ENCODE data around the gene NFS1.

Gene NFS1

DNA sequence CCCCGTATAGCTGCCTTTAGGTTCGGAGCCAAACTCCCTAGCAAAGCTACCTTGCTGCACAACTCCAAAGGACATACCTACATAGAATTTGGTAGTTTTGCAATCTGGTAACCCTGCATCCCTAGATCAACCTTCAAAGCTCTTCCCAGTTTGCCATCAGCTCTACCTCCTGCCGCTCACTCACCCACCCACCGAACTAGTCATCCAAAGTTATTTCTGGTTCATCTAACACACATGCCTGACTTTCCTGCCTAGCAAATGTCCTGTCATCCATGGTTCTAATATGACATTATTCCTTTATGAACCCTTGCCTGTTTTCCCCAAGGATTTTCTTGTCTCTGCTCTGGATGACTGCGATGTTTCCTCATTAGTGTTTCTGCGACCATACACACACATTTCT lies 61.9 kb downstream of the NFS1 start:
- H3K27me3 ChIP-seq (ENCODE audit: insufficient read depth, low read length): no peaks in the 10 kb centered on the region
- no peak overlapping the region for H3K27ac ChIP-seq (ENCODE audit: low read depth, low read length)
- H3K4me3 ChIP-seq (ENCODE audit: low read depth, low read length): no peak overlapping the region
- H3K4me1 ChIP-seq (ENCODE audit: control insufficient read depth, insufficient read depth, low read length, unreplicated experiment): no peaks in the 10 kb centered on the region
- peaks cover 69% of the 10 kb centered on the region for H3K79me2 ChIP-seq (ENCODE audit: control insufficient read depth, insufficient read depth, low read length, unreplicated experiment)
- H3K36me3 ChIP-seq (ENCODE audit: insufficient read depth, low read length): no peaks in the 10 kb centered on the region
- H2AFZ ChIP-seq (ENCODE audit: low read length, unreplicated experiment): no peak overlapping the region

DNA sequence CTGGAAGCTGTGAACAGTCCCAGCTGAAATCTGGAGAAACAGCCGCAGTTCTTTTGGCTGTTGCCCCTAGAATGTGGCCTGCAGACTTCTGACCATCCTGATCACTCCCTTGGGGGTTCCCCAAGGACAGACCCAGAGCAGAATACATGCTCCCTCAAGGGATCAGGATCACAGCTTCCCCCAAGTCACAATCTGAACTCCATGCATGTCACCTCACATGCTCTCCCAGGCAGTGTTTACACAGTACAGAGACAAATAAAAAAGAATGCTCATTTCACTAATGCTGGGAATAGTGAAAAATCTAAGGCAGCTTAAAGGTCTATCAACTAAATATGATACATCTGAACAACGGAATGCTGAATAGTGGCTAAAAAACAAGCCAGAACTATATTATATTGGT lies 63.1 kb downstream of the NFS1 start:
- no peak overlapping the region for H3K4me3 ChIP-seq (ENCODE audit: low read depth, low read length)
- no peaks in the 10 kb centered on the region for H3K27me3 ChIP-seq (ENCODE audit: insufficient read depth, low read length)
- H3K79me2 ChIP-seq (ENCODE audit: control insufficient read depth, insufficient read depth, low read length, unreplicated experiment): peaks cover 66% of the 10 kb centered on the region
- H3K27ac ChIP-seq (ENCODE audit: low read depth, low read length): no peak overlapping the region
- H3K4me1 ChIP-seq (ENCODE audit: control insufficient read depth, insufficient read depth, low read length, unreplicated experiment): no peaks in the 10 kb centered on the region
- H2AFZ ChIP-seq (ENCODE audit: low read length, unreplicated experiment): no peak overlapping the region
- no peaks in the 10 kb centered on the region for H3K36me3 ChIP-seq (ENCODE audit: insufficient read depth, low read length)

- Histone ChIP-seq H3K4me3 (ENCODE audit: low read depth, low read length) (no peak overlapping the region), H3K79me2 (ENCODE audit: control insufficient read depth, insufficient read depth, low read length, unreplicated experiment) (peaks cover 61% of the 10 kb centered on the region), H3K27ac (ENCODE audit: low read depth, low read length) (no peak overlapping the region)
Measured at GRCh38 chr20:35635652-35636051, 63.5 kb downstream of the NFS1 start.

DNA sequence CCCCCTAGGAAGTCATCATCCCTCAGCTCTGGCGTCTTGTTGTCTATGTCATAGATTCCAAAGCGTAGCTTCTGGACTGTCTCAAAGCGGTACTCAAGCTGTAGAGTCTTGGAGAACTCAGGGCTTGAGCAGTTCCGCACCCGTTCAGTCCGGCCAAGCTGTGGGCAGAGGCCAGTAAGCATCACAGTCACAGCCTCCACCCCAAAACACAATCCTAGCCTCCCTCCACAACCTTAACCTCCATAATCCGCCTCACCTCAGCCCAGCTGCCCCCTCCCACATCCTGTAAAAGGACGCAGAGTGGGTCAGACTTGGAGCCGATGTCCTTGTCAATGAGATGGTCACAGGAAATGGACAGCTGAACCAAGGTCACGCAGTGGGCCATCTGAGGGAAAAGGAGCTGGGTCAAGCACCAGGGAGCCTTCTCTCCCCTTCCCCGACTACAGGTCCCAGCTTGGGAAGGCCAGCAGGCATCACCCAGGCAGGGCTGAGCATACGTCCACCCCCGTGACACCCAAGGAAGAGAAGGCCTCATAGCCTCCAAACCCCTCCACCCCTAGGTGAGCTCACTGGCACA lies 66.5 kb downstream of the NFS1 start:
- no peak overlapping the region for H3K4me3 ChIP-seq (ENCODE audit: low read depth, low read length)
- no peak overlapping the region for H2AFZ ChIP-seq (ENCODE audit: low read length, unreplicated experiment)
- H3K27me3 ChIP-seq (ENCODE audit: insufficient read depth, low read length): no peaks in the 10 kb centered on the region
- H3K36me3 ChIP-seq (ENCODE audit: insufficient read depth, low read length): peaks cover 7% of the 10 kb centered on the region; the same call in 1 of the 2 replicates
- H3K79me2 ChIP-seq (ENCODE audit: control insufficient read depth, insufficient read depth, low read length, unreplicated experiment): peaks cover 32% of the 10 kb centered on the region
- H3K4me1 ChIP-seq (ENCODE audit: control insufficient read depth, insufficient read depth, low read length, unreplicated experiment): no peaks in the 10 kb centered on the region
- no peak overlapping the region for H3K27ac ChIP-seq (ENCODE audit: low read depth, low read length)

More at GRCh38 chr20:35635652-35636051, 63.5 kb downstream of the NFS1 start:
- Histone ChIP-seq H3K36me3 (ENCODE audit: insufficient read depth, low read length) (peaks cover 2% of the 10 kb centered on the region; the same call in 1 of the 2 replicates), H3K27me3 (ENCODE audit: insufficient read depth, low read length) (no peaks in the 10 kb centered on the region), H3K4me1 (ENCODE audit: control insufficient read depth, insufficient read depth, low read length, unreplicated experiment) (no peaks in the 10 kb centered on the region), H2AFZ (ENCODE audit: low read length, unreplicated experiment) (no peak overlapping the region)

GRCh38 chr20:35630636-35631035 lies 68.5 kb downstream of the NFS1 start:
- Histone ChIP-seq H3K27ac (ENCODE audit: low read depth, low read length) (no peak overlapping the region), H3K27me3 (ENCODE audit: insufficient read depth, low read length) (no peaks in the 10 kb centered on the region), H3K79me2 (ENCODE audit: control insufficient read depth, insufficient read depth, low read length, unreplicated experiment) (peaks cover 12% of the 10 kb centered on the region), H3K36me3 (ENCODE audit: insufficient read depth, low read length) (peaks cover 15% of the 10 kb centered on the region; the same call in 1 of the 2 replicates), H3K4me3 (ENCODE audit: low read depth, low read length) (no peak overlapping the region), H2AFZ (ENCODE audit: low read length, unreplicated experiment) (no peak overlapping the region), H3K4me1 (ENCODE audit: control insufficient read depth, insufficient read depth, low read length, unreplicated experiment) (no peaks in the 10 kb centered on the region)

GRCh38 chr20:35629427-35630145 lies 69.6 kb downstream of the NFS1 start:
- peaks cover 15% of the 10 kb centered on the region; the same call in 1 of the 2 replicates for H3K36me3 ChIP-seq (ENCODE audit: insufficient read depth, low read length)

GRCh38 chr20:35627121-35627520 lies 72.0 kb downstream of the NFS1 start:
- Histone ChIP-seq H3K27me3 (ENCODE audit: insufficient read depth, low read length) (no peaks in the 10 kb centered on the region), H2AFZ (ENCODE audit: low read length, unreplicated experiment) (no peak overlapping the region), H3K27ac (ENCODE audit: low read depth, low read length) (no peak overlapping the region), H3K4me1 (ENCODE audit: control insufficient read depth, insufficient read depth, low read length, unreplicated experiment) (no peaks in the 10 kb centered on the region), H3K79me2 (ENCODE audit: control insufficient read depth, insufficient read depth, low read length, unreplicated experiment) (no peaks in the 10 kb centered on the region), H3K36me3 (ENCODE audit: insufficient read depth, low read length) (peaks cover 15% of the 10 kb centered on the region; the same call in 1 of the 2 replicates), H3K4me3 (ENCODE audit: low read depth, low read length) (no peak overlapping the region)

More at GRCh38 chr20:35629427-35630145, 69.6 kb downstream of the NFS1 start:
- Histone ChIP-seq H2AFZ (ENCODE audit: low read length, unreplicated experiment) (no peak overlapping the region), H3K27ac (ENCODE audit: low read depth, low read length) (no peak overlapping the region), H3K4me3 (ENCODE audit: low read depth, low read length) (no peak overlapping the region), H3K27me3 (ENCODE audit: insufficient read depth, low read length) (no peaks in the 10 kb centered on the region), H3K4me1 (ENCODE audit: control insufficient read depth, insufficient read depth, low read length, unreplicated experiment) (no peaks in the 10 kb centered on the region), H3K79me2 (ENCODE audit: control insufficient read depth, insufficient read depth, low read length, unreplicated experiment) (peaks cover 4% of the 10 kb centered on the region)

GRCh38 chr20:35626386-35627001 lies 72.7 kb downstream of the NFS1 start:
- Histone ChIP-seq H3K4me3 (ENCODE audit: low read depth, low read length) (no peak overlapping the region), H3K27ac (ENCODE audit: low read depth, low read length) (no peak overlapping the region), H2AFZ (ENCODE audit: low read length, unreplicated experiment) (no peak overlapping the region), H3K4me1 (ENCODE audit: control insufficient read depth, insufficient read depth, low read length, unreplicated experiment) (no peaks in the 10 kb centered on the region), H3K36me3 (ENCODE audit: insufficient read depth, low read length) (peaks cover 20% of the 10 kb centered on the region; the same call in 1 of the 2 replicates), H3K27me3 (ENCODE audit: insufficient read depth, low read length) (no peaks in the 10 kb centered on the region), H3K79me2 (ENCODE audit: control insufficient read depth, insufficient read depth, low read length, unreplicated experiment) (no peaks in the 10 kb centered on the region)

- no peaks in the 10 kb centered on the region for H3K79me2 ChIP-seq (ENCODE audit: control insufficient read depth, insufficient read depth, low read length, unreplicated experiment)
- H3K4me3 ChIP-seq (ENCODE audit: low read depth, low read length): no peak overlapping the region
- no peak overlapping the region for H2AFZ ChIP-seq (ENCODE audit: low read length, unreplicated experiment)
- H3K4me1 ChIP-seq (ENCODE audit: control insufficient read depth, insufficient read depth, low read length, unreplicated experiment): no peaks in the 10 kb centered on the region
- no peaks in the 10 kb centered on the region for H3K27me3 ChIP-seq (ENCODE audit: insufficient read depth, low read length)
- peaks cover 21% of the 10 kb centered on the region; the same call in 1 of the 2 replicates for H3K36me3 ChIP-seq (ENCODE audit: insufficient read depth, low read length)
- H3K27ac ChIP-seq (ENCODE audit: low read depth, low read length): no peak overlapping the region
Measured at GRCh38 chr20:35625584-35626385, 73.4 kb downstream of the NFS1 start.

DNA sequence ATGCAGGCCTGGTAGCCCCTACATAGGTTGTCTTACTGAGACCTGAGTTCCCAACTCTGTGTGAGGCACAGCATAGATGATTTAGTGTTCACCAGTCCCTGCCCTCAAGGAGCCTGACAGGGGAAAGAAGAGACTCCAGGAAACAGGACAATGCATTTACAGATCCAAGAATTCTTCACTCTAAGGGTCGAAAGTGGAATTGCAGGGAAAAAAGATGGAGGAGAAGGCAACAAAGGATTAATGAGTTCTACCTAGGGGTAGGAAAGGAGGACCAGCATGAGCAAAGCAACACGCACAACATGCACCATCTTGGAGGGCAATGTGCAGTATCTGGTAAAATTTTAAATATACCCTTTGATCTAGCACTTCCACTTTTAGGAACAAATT lies 77.6 kb downstream of the NFS1 start:
- Histone ChIP-seq H3K27ac (ENCODE audit: low read depth, low read length) (no peak overlapping the region), H3K79me2 (ENCODE audit: control insufficient read depth, insufficient read depth, low read length, unreplicated experiment) (peaks cover 13% of the 10 kb centered on the region)

More for the DNA sequence above, 77.6 kb downstream of the NFS1 start:
- no peak overlapping the region for H3K4me3 ChIP-seq (ENCODE audit: low read depth, low read length)
- no peak overlapping the region for H2AFZ ChIP-seq (ENCODE audit: low read length, unreplicated experiment)
- peaks cover 15% of the 10 kb centered on the region; the same call in 1 of the 2 replicates for H3K36me3 ChIP-seq (ENCODE audit: insufficient read depth, low read length)
- peaks cover 4% of the 10 kb centered on the region for H3K4me1 ChIP-seq (ENCODE audit: control insufficient read depth, insufficient read depth, low read length, unreplicated experiment)
- no peaks in the 10 kb centered on the region for H3K27me3 ChIP-seq (ENCODE audit: insufficient read depth, low read length)

All from ACC112 (cell line).